ENCODE results near the gene ECT2L.

Gene ECT2L

GRCh38 chr6:138948546-138949179 is 152.8 kb downstream of the ECT2L start:
- Histone ChIP-seq H3K27ac (ENCODE audit: low read depth, low read length) (no peak overlapping the region), H3K4me3 (ENCODE audit: low read depth in 1 of 2, low read length in 2 of 2) (no peak overlapping the region), H3K4me1 (ENCODE audit: insufficient read depth, low read length) (peaks cover 9% of the 10 kb centered on the region), H3K9ac (ENCODE audit: low read length) (no peak overlapping the region), H3K9me3 (ENCODE audit: low read length) (no peaks in the 10 kb centered on the region), H3K36me3 (ENCODE audit: insufficient read depth, low read length) (peaks cover 6% of the 10 kb centered on the region), H3K27me3 (ENCODE audit: control insufficient read depth in 1 of 2, insufficient read depth in 2 of 2, low read length in 2 of 2) (no peaks in the 10 kb centered on the region)

GRCh38 chr6:138953451-138953850 is 157.6 kb downstream of the ECT2L start:
- no peak overlapping the region for H3K9ac ChIP-seq (ENCODE audit: low read length)

More at GRCh38 chr6:138953451-138953850, 157.6 kb downstream of the ECT2L start:
- no peaks in the 10 kb centered on the region for H3K36me3 ChIP-seq (ENCODE audit: insufficient read depth, low read length)
- no peaks in the 10 kb centered on the region for H3K27me3 ChIP-seq (ENCODE audit: control insufficient read depth in 1 of 2, insufficient read depth in 2 of 2, low read length in 2 of 2)
- H3K27ac ChIP-seq (ENCODE audit: low read depth, low read length), result no peak overlapping the region
- peaks cover 16% of the 10 kb centered on the region for H3K4me1 ChIP-seq (ENCODE audit: insufficient read depth, low read length)
- no peak overlapping the region for H3K4me3 ChIP-seq (ENCODE audit: low read depth in 1 of 2, low read length in 2 of 2)
- no peaks in the 10 kb centered on the region for H3K9me3 ChIP-seq (ENCODE audit: low read length)

Measured in muscle layer of colon (tissue), 2 donors.